Measurements from ENCODE around the gene WDR75. TPM values are rescaled to one million over a fixed set of nuclear protein-coding genes. Genes with fewer than 3 reads are reported as not detected.
"Not testable (repeated sequence)": the region's sequence is repeated elsewhere in the genome, so short reads cannot be mapped to it uniquely, and the experiment has no call there.

Gene WDR75
- total RNA-seq: 10 to 100 TPM; 16.6 to 20.3 TPM
- long read RNA-seq, transcript WDR75-201 (21 exons, 2,701 nt): major isoform, 11 of 14 reads
- long read RNA-seq, partial matches to known transcripts: 2 of 14 reads
- long read RNA-seq, other reads (novel, unspliced or antisense): 1 of 14 reads

DNA sequence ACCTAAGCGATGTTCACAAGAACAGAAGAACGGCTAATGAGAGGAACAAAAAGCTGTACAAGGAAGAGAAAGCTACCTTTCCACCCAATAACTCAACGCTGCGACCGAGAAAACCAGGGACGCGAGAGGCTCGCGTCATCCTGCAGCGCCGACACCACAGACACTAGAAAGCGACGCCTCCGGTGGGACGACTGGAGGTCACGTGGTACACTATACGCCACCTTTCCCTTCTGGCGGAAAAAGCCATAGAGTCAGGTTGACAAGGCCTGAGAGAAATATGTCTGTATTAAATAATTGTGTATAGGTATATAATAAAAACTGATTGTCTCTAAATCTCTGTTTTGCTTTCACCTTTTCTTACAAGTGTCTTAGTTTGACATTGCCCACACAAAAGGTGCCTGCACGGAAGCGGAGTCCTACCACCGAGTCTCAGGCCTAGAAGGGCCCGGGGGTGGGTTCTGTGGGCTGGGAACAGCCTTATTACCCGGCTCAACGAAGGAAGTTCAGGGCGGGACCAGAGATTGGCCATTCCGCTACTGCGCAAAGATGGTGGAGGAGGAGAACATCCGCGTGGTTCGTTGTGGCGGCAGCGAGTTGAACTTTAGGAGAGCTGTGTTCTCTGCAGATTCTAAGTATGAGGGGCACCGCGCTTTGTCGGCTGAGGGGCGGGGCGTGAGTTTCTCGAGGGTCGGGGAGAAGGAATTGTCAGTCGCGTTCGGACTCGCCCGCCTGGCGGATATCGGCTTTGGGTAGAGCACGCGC, at the start of gene WDR75:
Gene WDR75, plus strand, starts transcription at position 528 of the 762 bp plus-strand sequence. Its CDS starts 19 bp downstream, at position 547.
- intact Hi-C loops (cut with DNase I): no loop called here

DNA sequence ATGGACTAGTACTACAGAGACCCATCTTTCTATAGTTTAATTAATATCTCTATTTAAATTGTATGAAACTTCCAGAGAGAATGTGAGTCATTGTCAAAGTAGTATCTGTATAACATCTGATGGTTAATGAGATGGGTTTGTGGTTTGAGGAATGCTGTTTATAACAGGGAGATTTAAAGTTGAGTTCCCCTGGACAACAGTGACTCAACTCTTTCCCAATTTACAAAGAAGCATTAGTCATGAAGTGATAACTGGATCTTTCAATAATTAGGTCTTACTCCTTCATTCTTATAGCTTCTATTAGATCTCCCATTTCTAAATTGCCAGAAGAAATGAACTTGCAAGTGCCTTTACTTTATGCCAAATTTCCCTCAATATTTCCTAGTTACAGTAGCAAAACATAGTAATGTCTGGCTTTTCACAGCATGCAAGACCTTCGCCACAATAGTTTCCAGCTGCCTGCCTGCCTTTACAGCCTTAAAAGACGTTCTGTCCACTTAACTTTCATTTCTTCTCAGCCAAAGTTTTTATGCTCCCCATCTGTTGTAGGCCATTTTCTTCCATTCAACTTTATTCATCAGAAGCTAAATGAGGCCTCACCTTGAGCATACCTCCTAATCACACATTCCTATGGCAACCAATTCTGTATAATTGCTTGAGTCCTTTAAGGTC, 47.7 kb upstream of the WDR75 start:
- ATAC-seq: peak in 1 of 2 donors; percentile 89
- intact Hi-C loops (cut with DNase I): no loop called here

More for the DNA sequence above, at the start of gene WDR75:
- DNase-seq: peak; percentile 94
- ATAC-seq: peak; percentile 99

GRCh38 chr2:189394525-189394924, 46.7 kb upstream of the WDR75 start:
- intact Hi-C loops (cut with DNase I): no loop called here
- DNase-seq (no peak), ATAC-seq (no peak)

More for the DNA sequence above, 47.7 kb upstream of the WDR75 start:
- no peak for DNase-seq

GRCh38 chr2:189402932-189403331, 38.3 kb upstream of the WDR75 start:
- ATAC-seq: no peak
- DNase-seq: no peak
- intact Hi-C loops (cut with DNase I): no loop called here

DNA sequence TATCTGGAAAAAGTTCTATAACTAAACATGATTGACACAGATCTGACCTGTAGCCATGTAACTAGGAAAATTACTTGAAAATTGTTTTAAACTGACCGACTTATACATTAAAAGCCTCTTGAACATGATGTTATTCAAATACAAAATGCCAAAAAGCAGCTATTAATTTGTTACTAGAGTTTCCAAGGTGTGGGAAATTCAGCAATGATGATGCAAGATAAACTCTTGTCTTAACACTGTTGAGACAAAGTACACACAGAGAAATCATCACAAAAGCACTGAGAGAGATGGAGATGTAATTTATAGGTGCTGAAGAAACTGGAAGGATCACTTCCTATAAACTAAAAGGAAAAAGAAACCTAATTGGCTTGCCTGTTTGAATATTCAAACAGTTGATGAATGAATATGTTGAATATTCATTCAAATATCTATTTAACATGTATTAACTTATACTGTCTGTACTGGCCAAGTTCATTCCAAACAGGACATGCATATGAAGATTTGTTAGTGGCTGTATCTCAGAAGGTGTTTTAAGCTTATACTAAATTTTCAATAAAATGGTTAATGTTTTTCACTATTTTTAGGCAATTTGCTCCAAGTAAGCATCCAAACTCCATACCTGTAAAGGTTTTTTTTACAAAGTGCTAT, 34.6 kb upstream of the WDR75 start:
- no peak for ATAC-seq
- intact Hi-C loops (cut with DNase I): no loop called here

DNA sequence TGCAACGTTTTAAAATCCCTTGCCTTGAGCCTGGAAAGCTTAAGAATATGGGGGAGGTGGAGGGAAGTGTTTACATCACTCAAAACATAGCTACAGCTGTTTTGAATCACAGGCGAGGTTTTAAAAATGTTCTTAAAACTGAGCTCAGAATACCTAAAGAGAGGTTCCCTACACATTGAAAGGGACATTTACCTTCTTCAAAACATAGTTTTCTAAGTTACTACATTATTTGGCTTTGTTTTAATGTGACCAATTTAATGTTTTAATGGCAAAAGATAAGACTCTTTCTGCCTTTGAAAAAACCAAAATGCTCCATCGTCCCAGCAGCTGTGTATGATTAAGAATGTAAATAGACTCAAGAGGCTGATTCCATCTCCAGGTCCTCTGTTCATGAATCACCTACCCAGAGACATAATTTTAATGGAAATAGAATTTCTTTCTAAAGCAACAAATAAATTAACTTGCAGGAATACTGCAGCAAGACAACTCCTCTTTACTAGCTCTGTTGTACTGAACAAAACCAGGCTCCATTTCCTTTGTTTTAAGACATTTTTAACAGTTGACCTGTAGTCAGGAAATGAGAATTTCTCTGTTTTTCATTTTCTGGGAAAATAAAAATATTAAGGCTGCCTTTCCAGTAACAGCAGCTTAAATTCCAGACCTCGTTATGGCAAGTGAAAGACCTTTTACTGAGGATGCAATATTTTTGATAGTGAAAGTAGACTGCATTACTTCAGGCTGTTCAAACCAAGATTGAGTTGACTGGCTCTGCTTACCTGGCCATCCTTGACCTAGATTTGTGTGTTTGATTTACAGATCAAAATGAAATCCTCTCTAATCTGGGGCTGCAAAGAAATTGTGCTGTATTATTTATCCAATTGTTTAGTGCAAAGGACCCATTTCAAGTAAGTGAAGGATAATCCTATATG, 33.7 kb upstream of the WDR75 start:
- DNase-seq (no peak), ATAC-seq (peak in 1 of 2 donors; percentile 63)
- intact Hi-C loops (cut with DNase I): no loop called here

More for the DNA sequence above, 34.6 kb upstream of the WDR75 start:
- DNase-seq: no peak

- no peak for DNase-seq
- intact Hi-C loops (cut with DNase I): no loop called here
- no peak for ATAC-seq
Observed at GRCh38 chr2:189408294-189408693, 33.0 kb upstream of the WDR75 start.

DNA sequence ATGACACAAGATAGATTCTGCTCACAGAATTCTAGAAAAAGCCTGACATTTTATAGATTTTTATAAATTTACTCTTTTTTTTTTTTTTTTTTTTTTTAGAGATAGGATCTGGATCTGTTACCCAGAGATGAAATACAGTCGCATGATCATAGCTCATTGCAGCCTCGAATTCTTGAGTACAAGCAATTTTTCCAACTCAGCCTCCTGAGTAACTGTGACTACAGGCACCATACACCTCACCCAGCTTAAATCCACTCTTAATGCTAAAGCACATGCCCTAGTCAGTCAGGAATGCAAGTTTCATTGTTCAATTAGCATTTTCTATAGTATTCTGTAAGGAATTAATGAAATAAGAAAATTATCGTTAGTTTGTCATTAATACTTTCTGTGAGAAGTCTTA, 32.1 kb upstream of the WDR75 start:
- intact Hi-C loops (cut with DNase I): no loop called here

DNA sequence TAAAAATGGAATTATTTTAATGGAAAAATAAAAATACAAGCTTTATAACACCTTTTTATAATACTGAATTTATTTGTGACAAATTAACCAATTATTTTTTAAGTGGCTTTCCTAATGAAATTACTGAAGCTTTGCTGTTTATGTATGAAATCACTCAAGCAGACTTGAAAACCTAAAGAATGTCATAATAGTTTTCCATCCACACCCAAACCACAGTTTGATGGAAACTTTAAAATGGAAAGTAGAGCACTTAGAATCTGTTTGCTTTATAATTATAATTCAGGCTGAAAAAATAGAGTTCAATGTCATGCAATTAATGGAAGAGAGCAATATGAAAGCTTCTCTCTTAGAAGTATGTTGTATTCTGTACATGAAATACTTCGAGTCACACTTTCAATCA, 31.6 kb upstream of the WDR75 start:
- intact Hi-C loops (cut with DNase I): loop anchor here (5.0 kb wide), 2 partner anchors 317 to 887 kb away; no protein-coding TSS in a partner anchor
- DNase-seq (no peak), ATAC-seq (no peak)

More for the DNA sequence above, 32.1 kb upstream of the WDR75 start:
- DNase-seq (no peak), ATAC-seq (no peak)

DNA sequence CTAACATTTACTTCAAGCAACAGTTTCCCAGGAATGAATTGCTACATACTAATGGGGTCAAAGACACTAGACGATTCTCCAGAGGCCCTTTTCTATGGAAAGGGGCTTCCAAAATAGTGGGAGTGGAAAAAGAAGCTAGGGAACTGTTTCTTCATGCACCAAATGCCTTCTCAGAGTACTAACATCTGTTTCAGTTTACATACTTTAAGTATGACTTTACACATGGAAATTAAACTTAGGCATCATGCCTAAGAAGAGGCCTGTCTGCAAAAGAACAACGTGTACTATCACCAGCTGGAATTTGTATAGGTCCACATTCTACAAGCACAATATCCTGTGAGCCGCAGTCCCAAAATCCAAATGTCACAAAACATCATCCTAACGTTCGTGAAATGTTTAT, 29.4 kb upstream of the WDR75 start:
- intact Hi-C loops (cut with DNase I): loop anchor here (5.0 kb wide), 2 partner anchors 320 to 890 kb away; no protein-coding TSS in a partner anchor
- peak; percentile 82 to 91 for ATAC-seq
- no peak for DNase-seq

DNA sequence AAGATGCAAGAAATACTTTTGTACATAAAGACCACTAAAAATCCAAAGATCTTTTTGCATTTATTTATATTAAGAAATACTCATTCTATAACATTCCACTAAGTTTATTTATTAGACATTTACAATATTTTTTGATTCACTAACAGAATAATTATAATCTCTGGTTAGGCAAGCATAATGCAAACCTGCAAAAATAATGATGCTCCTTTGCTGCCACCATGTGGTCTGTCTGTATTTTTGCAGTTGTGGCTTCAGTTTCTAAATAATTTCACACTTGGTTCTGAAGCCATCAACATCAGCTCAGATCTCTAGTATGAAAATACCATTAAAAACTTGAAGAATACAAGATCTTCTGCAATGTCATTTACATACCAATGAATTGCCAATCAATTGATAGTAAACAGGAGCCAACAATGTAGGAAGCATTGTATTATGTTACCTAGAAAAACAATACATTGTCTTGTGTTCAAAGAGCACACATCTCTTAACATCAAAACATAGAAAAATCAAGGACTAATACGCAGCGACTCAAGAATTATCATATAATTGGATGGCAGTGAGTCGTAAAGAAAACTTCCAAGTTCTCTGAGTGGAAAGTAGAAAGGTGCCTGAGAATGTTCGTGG, 28.8 kb upstream of the WDR75 start:
- DNase-seq (no peak), ATAC-seq (peak; percentile 71 to 78)
- intact Hi-C loops (cut with DNase I): loop anchor here (5.0 kb wide), 2 partner anchors 320 to 890 kb away; no protein-coding TSS in a partner anchor

GRCh38 chr2:189413249-189413648, 28.0 kb upstream of the WDR75 start:
- intact Hi-C loops (cut with DNase I): loop anchor here (5.0 kb wide), 2 partner anchors 321 to 891 kb away; no protein-coding TSS in a partner anchor
- DNase-seq (no peak), ATAC-seq (no peak)

GRCh38 chr2:189421644-189422043, 19.6 kb upstream of the WDR75 start:
- ATAC-seq (no peak), DNase-seq (no peak)
- intact Hi-C loops (cut with DNase I): no loop called here

DNA sequence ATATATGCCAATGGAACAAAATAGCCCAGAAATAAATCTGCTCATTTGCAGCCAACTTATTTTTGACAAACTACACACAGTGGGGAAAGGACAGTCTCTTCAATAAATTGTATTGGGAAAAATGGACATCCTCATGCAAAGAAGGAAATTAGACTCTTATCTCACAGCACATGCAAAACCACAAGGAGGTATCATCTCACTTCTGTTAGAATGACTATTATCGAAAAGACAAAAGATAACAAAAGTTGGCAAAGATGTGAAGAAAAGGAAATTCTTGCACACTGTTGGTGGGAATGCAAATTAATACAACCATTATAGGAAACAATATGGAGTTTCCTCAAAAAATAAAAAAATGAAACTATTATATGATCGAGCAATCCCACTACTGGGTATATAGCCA, 16.3 kb upstream of the WDR75 start:
- DNase-seq (no peak), ATAC-seq (no peak)
- intact Hi-C loops (cut with DNase I): no loop called here

GRCh38 chr2:189425676-189426075, 15.6 kb upstream of the WDR75 start:
- intact Hi-C loops (cut with DNase I): no loop called here
- no peak for ATAC-seq
- no peak for DNase-seq

- DNase-seq: no peak
- intact Hi-C loops (cut with DNase I): no loop called here
- no peak for ATAC-seq
Observed at GRCh38 chr2:189426886-189427285, 14.4 kb upstream of the WDR75 start.

DNA sequence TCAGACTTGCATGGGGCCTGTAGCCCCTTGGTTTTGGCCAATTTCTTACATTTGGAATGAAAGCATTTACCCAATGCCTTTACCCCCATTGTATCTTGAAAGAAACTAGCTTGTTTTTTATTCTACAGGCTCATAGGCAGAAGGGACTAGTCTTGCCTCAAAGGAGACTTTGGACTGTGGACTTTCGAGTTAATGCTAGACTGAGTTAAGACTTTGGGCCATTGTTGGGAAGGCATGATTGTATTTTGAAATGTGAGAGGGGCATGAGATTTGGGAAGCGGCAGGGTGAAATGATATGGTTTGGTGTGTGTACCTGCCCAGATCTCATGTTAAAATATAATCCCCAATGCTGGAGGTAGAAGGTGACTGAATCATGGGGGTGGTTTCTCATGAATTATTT, 13.4 kb upstream of the WDR75 start:
- ATAC-seq: no peak
- no peak for DNase-seq
- intact Hi-C loops (cut with DNase I): no loop called here

DNA sequence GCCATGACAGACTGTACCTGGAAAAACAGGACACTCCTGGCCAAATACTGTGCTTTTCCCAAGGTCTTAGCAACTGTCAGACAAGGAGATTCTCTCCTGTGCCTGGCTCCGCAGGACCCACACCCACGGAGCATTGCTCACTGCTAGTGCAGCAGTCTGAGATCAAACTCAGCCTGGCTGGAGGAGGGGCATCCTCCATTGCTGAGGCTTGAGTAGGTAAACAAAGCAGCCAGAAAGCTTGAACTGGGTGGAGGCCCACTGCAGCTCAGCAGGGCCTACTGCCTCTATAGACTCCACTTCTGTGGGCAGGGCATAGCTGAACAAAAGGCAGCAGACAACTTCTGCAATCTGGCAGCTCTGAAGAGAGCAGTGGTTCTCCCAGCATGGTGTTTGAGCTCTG, 10.8 kb upstream of the WDR75 start:
- ATAC-seq; DNase-seq; intact Hi-C loops (cut with DNase I): not testable (repeated sequence)

Measured in left cardiac atrium (tissue), 4 donors.